OCI-LY3 (cell line): ENCODE measurements around the gene ADARB2.

Source experiments
- CTCF ChIP-seq: fragments of 200-600, 300-600 bp; sonication (generic); IDR thresholded peaks from 2 replicates; pipeline ENCODE4 v1.5.1; 2014; ENCODE audit warnings: antibody characterized with exemption, low read length, low read depth
- EZH2phosphoT487 ChIP-seq: fragments of 200-600 bp; shearing (Covaris generic); IDR thresholded peaks from 2 replicates; pipeline ENCODE4 v1.6.1; 2018; ENCODE audit warnings: antibody characterized with exemption, mixed run types, low read depth

- no peak for TF ChIP-seq CTCF
- TF ChIP-seq EZH2phosphoT487, result no peak
Measured at GRCh38 chr10:1358147-1358546, 379.2 kb downstream of the ADARB2 start.
